ENCODE measurements around the gene MFRP. TPM values are rescaled to one million over a fixed set of nuclear protein-coding genes. Genes with fewer than 3 reads are reported as not detected.

Gene MFRP
- total RNA-seq, result not detected in 2 replicates

GRCh38 chr11:119346605-119347004 is at the start of gene MFRP:
Gene MFRP (minus strand): TSS chr11:119346705. CDS start chr11:119346513, 192 bp downstream.

GRCh38 chr11:119381181-119381988 is 34.9 kb upstream of the MFRP start, which contains the start of gene USP2:
Gene USP2 (minus strand): TSS chr11:119381690. CDS start chr11:119373480, 8,210 bp downstream.

GRCh38 chr11:119340335-119341221 is 5.9 kb downstream of the MFRP start, which contains the start of gene C1QTNF5:
Gene C1QTNF5 (minus strand): TSS chr11:119340883. CDS start chr11:119340397, 486 bp downstream.

GRCh38 chr11:119334174-119334930 is 12.2 kb downstream of the MFRP start, which contains the start of gene RNF26:
Gene RNF26 (plus strand): TSS chr11:119334527. CDS start chr11:119335123, 596 bp downstream.

GRCh38 chr11:119316729-119317591 is 29.5 kb downstream of the MFRP start, which contains the start of gene MCAM:
Gene MCAM (minus strand): TSS chr11:119317130. CDS start chr11:119317101, 29 bp downstream.

Other genes starting within 250 kb of the MFRP start
- 8.8 and 11.8 TPM in 2 replicates for gene DPAGT1, start 244.9 kb downstream of the MFRP start, total RNA-seq
- gene C2CD2L, start 239.4 kb downstream of the MFRP start, total RNA-seq, result 3.3 and 3.7 TPM in 2 replicates
- 12.4 and 12.9 TPM in 2 replicates for gene HINFP, start 225.1 kb downstream of the MFRP start, total RNA-seq
- under 0.01 TPM in 1 of 2 replicates, not detected in the other for gene ABCG4, start 197.7 kb downstream of the MFRP start, total RNA-seq
- gene NLRX1, start 178.0 kb downstream of the MFRP start, total RNA-seq, result 13.9 and 16.2 TPM in 2 replicates
- not detected in 2 replicates for gene NHERF4, start 161.2 kb downstream of the MFRP start, total RNA-seq
- gene CBL, start 140.4 kb downstream of the MFRP start, total RNA-seq, result 3.4 and 5.0 TPM in 2 replicates
- 33.9 and 60.8 TPM in 2 replicates for gene MCAM, start 29.6 kb downstream of the MFRP start, total RNA-seq
- 3.2 and 5.1 TPM in 2 replicates for gene RNF26, start 12.2 kb downstream of the MFRP start, total RNA-seq
- gene C1QTNF5, start 5.8 kb downstream of the MFRP start, total RNA-seq, result 22.6 and 35.6 TPM in 2 replicates
- gene USP2, start 35.0 kb upstream of the MFRP start, total RNA-seq, result 0.06 and 0.13 TPM in 2 replicates
- 24.7 and 49.1 TPM in 2 replicates for gene THY1, start 76.5 kb upstream of the MFRP start, total RNA-seq